Measurements from ENCODE around the gene PIGR. TPM values are rescaled to one million over a fixed set of nuclear protein-coding genes. Genes with fewer than 3 reads are reported as not detected.

PIGR gene
- total RNA-seq, 1 experiment from 2014 or later = not detected

- Histone ChIP-seq H3K4ac (ENCODE audit: low read depth, low read length) (no peak overlapping the region), H3K79me1 (ENCODE audit: insufficient read depth, low read depth, low read length, poor library complexity, severe bottlenecking) (no peaks in the 10 kb centered on the region), H4K91ac (ENCODE audit: insufficient read length, low read depth, low read length) (no peak overlapping the region), H3K14ac (ENCODE audit: insufficient read depth, low read length) (no peak overlapping the region), H4K8ac (replicated peaks; ENCODE audit: insufficient read length, low read depth, low read length) (no peak overlapping the region), H4K5ac (ENCODE audit: insufficient read length, low read depth, low read length) (no peak overlapping the region), H3K4me2 (ENCODE audit: insufficient read depth, insufficient read length, low read length) (no peak overlapping the region), H2BK15ac (ENCODE audit: low read depth, low read length) (no peak overlapping the region), H3K27ac (ENCODE audit: insufficient read length, low read depth, low read length) (no peak overlapping the region), H3K9ac (ENCODE audit: extremely low read depth, insufficient read length, low read length) (no peak overlapping the region), H2AK5ac (ENCODE audit: insufficient read length, low read length) (no peak overlapping the region), H3K79me2 (ENCODE audit: insufficient read depth, low read length) (no peaks in the 10 kb centered on the region), H3K18ac (ENCODE audit: insufficient read length, low read depth, low read length) (no peak overlapping the region), H2BK120ac (ENCODE audit: low read depth, low read length, poor library complexity, severe bottlenecking) (no peak overlapping the region), H2BK12ac (ENCODE audit: insufficient read length, low read depth, low read length) (no peak overlapping the region), H3K9me3 (ENCODE audit: control insufficient read depth, low read depth, low read length) (no peaks in the 10 kb centered on the region), H4K20me1 (ENCODE audit: control insufficient read depth, insufficient read depth, insufficient read length) (no peaks in the 10 kb centered on the region), H3K56ac (ENCODE audit: insufficient read length, low read depth, low read length) (no peak overlapping the region), H2AFZ (ENCODE audit: low read length) (no peak overlapping the region), H2BK20ac (ENCODE audit: low read depth, low read length, poor library complexity, severe bottlenecking) (no peak overlapping the region), H3T11ph (ENCODE audit: low read length) (no peak overlapping the region), H3K4me1 (ENCODE audit: insufficient read depth, low read length) (no peaks in the 10 kb centered on the region), H3K27me3 (ENCODE audit: insufficient read depth, low read length) (no peaks in the 10 kb centered on the region), H2BK5ac (ENCODE audit: insufficient read length, low read length) (no peak overlapping the region), H3K23ac (ENCODE audit: insufficient read length, low read depth, low read length) (no peak overlapping the region), H3K23me2 (ENCODE audit: insufficient read length, low read depth, low read length, poor library complexity, severe bottlenecking) (no peaks in the 10 kb centered on the region)
- peaks cover 13% of the 10 kb centered on the region for H3K27me3 Mint-ChIP-seq (ENCODE audit: low read depth)
- TF ChIP-seq, protein P1, sequence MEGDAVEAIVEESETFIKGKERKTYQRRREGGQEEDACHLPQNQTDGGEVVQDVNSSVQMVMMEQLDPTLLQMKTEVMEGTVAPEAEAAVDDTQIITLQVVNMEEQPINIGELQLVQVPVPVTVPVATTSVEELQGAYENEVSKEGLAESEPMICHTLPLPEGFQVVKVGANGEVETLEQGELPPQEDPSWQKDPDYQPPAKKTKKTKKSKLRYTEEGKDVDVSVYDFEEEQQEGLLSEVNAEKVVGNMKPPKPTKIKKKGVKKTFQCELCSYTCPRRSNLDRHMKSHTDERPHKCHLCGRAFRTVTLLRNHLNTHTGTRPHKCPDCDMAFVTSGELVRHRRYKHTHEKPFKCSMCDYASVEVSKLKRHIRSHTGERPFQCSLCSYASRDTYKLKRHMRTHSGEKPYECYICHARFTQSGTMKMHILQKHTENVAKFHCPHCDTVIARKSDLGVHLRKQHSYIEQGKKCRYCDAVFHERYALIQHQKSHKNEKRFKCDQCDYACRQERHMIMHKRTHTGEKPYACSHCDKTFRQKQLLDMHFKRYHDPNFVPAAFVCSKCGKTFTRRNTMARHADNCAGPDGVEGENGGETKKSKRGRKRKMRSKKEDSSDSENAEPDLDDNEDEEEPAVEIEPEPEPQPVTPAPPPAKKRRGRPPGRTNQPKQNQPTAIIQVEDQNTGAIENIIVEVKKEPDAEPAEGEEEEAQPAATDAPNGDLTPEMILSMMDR (conservative IDR thresholded peaks at IDR 0.05) = no peak
- no peaks in the 10 kb centered on the region for H3K9me3 Mint-ChIP-seq
- no peak overlapping the region for H3K4me3 Mint-ChIP-seq
- no peaks in the 10 kb centered on the region for H3K36me3 Mint-ChIP-seq (ENCODE audit: insufficient read depth in 1 of 3, low read depth in 3 of 3)
- peaks cover 0 to 6% of the 10 kb centered on the region in 2 experiments; a peak in 2 of 4 replicates for H3K4me1 Mint-ChIP-seq
- WGBS (ENCODE audit: extremely low coverage, insufficient read length, low lambda C conversion rate) = no CpG with 5 or more reads among the region's 5 CpGs
- no peak overlapping the region for H3K27ac Mint-ChIP-seq
- DNase-seq = no peak
Measured at GRCh38 chr1:206957639-206958038, 11.4 kb upstream of the PIGR start.

All from H9 (cell line).